ENCODE data around the gene DOLK. TPM values are rescaled to one million over a fixed set of nuclear protein-coding genes. Genes with fewer than 3 reads are reported as not detected.
A peak's percentile ranks its signal among the peaks of the same experiment; 100 is the strongest.

The DOLK gene
- total RNA-seq, 1 experiment from 2014 or later: 20.9 TPM

DNA sequence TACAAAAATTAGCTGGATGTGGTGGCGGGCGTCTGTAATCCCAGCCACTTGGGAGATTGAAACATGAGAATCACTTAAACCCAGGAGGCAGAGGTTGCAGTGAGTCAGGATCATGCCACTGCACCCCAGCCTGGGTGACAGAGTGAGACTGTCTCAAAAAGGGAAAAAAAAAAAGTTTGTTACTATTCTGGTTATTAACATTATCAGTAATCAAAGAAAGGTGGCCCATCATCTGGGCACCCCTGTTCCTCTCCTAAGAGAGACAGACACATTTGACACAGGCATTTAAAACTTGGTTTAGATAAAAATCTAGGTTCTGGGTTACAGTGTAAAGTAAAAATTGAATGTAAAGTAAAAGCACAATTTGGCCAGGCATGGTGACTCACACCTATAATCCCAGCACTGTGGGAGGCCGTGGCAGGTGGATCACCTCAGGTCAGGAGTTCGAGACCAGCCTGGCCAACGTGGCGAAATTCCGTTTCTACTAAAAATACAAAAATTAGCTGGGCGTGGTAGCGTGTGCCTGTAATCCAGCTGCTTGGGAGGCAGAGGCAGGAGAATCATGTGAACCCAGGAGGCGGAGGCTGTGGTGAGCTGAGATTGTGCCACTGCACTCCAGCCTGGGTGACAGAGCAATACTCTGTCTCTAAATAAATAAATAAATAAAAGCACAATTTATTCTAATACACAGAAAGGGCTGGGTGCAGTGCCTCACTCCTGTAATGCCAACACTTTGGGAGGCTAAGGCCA, 43.4 kb downstream of the DOLK start:
- DNase-seq: no peak
- no peaks in the 10 kb centered on the region for H3K27me3 ChIP-seq (ENCODE audit: control insufficient read depth, insufficient read depth, low read length)
- peaks cover 15% of the 10 kb centered on the region for H3K36me3 ChIP-seq (replicated peaks; ENCODE audit: control insufficient read depth, insufficient read depth, low read length)
- no peak overlapping the region for H3K4me3 ChIP-seq (ENCODE audit: insufficient read depth, low read depth, low read length)

DNA sequence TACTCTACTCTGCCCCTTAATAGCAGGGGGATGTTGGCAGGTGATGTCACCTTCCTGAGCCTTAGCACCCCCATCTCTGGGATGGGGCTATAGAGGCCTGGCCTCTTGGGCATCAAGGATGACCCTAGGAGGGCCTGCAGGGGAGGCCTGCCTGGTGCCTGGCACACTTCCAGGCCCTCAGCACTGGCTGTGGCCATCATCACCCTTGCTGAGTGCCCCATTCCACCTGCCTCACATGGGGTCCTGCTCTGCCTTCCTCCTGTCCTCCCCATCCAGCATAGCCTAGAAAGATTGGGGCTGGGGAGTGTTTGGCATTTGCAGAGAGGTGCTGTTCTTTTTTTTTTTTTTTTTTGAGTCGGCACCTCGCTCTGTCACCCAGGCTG, 44.3 kb downstream of the DOLK start:
- no peak for DNase-seq
- H3K36me3 ChIP-seq (replicated peaks; ENCODE audit: control insufficient read depth, insufficient read depth, low read length): peaks cover 5% of the 10 kb centered on the region
- H3K27me3 ChIP-seq (ENCODE audit: control insufficient read depth, insufficient read depth, low read length): no peaks in the 10 kb centered on the region
- no peak overlapping the region for H3K4me3 ChIP-seq (ENCODE audit: insufficient read depth, low read depth, low read length)

DNA sequence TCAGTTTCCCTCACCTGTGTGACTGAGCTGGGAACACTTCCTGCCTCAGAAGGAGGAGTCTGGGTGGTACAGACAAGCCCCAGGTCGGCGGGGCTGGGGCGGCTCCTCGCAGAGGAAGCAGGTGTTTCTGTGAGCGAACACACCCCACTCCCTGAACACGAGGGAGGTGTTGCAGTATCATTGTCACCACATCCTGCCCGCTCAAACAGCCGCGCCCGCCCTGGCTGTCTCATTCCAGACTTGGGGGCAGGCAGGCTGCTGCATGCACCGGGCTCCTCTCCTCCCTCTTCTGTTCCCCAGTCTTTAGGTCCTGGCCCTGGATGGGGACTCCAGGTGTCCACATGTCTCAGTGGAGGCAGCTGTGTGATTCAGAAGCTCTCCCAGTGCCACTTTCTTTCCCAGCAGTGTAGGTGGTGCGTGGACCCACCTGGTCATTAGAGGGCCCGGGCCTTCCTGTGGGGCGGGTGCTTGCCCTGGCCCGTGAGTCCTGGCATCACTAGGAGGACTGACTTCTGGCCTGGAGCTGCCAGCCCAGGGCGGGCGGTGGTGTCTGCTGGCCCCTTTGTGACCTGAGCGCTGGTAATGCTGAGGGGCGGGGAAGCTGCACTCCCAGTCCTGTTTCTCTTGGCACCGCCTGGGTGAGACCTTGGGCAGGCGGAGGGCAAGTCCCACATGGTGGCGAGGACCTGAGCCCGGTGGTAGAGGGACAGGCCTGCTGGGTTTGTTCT, 44.9 kb downstream of the DOLK start:
- DNase-seq: no peak
- Histone ChIP-seq H3K4me3 (ENCODE audit: insufficient read depth, low read depth, low read length) (no peak overlapping the region), H3K36me3 (replicated peaks; ENCODE audit: control insufficient read depth, insufficient read depth, low read length) (no peaks in the 10 kb centered on the region; the same call in 1 of the 2 replicates), H3K27me3 (ENCODE audit: control insufficient read depth, insufficient read depth, low read length) (no peaks in the 10 kb centered on the region)

DNA sequence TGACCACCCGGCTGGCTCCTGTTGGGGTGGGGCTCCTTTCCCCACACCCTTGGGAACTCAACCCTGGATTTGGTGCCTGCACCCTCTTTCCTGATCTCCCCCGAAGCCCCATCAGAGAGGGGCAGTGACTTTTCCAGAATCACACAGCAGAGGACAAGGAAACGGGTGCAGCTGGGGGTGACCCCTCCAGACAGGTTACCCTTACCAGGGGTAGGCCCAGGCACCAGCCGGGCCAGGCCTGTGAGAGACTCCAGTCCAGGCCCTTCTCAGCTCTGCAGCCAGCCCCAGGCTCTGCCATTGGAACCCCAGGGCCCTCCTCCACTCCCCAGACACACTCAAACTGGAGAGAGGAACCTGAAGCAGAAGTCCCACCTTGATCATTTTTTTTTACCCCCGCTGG, 45.6 kb downstream of the DOLK start:
- Histone ChIP-seq H3K27me3 (ENCODE audit: control insufficient read depth, insufficient read depth, low read length) (no peaks in the 10 kb centered on the region), H3K4me3 (ENCODE audit: insufficient read depth, low read depth, low read length) (no peak overlapping the region), H3K36me3 (replicated peaks; ENCODE audit: control insufficient read depth, insufficient read depth, low read length) (no peaks in the 10 kb centered on the region)
- DNase-seq: no peak

DNA sequence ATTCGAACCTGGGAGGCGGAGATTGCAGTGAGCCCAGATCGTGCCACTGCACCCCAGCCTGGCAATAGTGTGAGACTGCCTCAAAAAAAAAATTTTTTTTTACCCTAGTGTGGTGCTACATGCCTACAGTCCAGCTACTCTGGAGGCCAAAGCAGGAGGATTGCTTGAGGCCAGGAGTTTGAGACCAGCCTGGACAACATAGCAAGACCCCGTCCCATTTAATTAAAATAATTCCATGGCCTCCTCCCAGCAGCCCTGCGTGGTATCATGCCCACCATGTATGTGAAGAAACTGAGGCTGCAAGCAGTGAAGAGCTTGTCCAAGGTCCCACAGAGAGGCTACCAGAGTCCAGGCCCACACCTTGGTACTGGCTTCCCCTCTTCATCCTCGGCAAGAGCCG, 46.0 kb downstream of the DOLK start:
- Histone ChIP-seq H3K27me3 (ENCODE audit: control insufficient read depth, insufficient read depth, low read length) (no peaks in the 10 kb centered on the region), H3K4me3 (ENCODE audit: insufficient read depth, low read depth, low read length) (no peak overlapping the region), H3K36me3 (replicated peaks; ENCODE audit: control insufficient read depth, insufficient read depth, low read length) (no peaks in the 10 kb centered on the region; the same call in 1 of the 2 replicates)
- no peak for DNase-seq

DNA sequence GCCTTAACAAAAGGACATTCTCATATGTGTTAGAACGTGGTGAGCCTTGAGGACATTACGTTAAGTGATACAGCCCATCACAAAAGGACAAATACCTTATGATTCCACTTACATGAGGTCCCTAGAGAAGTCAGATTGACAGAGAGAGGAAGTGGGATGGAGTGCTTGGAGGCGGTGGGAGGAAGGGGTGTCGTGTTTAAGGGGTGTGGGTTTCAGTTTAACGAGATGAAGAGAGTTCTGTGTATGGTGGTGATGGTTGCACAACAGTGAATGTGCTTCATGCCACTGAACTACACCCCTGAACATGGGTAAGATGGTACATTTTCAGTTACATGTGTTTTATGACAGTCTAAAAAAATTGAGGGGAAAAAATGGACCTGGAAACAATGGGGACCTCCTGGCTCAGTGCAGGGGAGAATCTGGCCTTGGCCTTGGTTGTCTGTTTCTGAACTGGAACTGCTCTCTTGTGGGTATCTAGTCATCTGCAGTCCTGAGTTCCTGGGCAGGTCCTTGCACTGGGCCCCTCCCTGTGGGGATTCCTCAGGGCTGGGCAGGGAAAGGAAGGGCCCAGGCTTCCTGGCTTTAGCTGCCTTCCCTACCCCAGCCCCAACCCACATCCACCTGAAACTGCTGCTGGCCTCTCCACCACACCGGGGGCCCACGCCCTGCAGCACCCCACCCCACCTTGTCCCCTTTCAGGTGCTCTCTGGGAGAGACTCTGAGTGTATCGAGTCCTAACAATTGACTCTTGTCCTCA, 47.7 kb downstream of the DOLK start:
- Histone ChIP-seq H3K27me3 (ENCODE audit: control insufficient read depth, insufficient read depth, low read length) (no peaks in the 10 kb centered on the region), H3K36me3 (replicated peaks; ENCODE audit: control insufficient read depth, insufficient read depth, low read length) (peaks cover 2% of the 10 kb centered on the region; the same call in 1 of the 2 replicates), H3K4me3 (ENCODE audit: insufficient read depth, low read depth, low read length) (no peak overlapping the region)
- no peak for DNase-seq

DNA sequence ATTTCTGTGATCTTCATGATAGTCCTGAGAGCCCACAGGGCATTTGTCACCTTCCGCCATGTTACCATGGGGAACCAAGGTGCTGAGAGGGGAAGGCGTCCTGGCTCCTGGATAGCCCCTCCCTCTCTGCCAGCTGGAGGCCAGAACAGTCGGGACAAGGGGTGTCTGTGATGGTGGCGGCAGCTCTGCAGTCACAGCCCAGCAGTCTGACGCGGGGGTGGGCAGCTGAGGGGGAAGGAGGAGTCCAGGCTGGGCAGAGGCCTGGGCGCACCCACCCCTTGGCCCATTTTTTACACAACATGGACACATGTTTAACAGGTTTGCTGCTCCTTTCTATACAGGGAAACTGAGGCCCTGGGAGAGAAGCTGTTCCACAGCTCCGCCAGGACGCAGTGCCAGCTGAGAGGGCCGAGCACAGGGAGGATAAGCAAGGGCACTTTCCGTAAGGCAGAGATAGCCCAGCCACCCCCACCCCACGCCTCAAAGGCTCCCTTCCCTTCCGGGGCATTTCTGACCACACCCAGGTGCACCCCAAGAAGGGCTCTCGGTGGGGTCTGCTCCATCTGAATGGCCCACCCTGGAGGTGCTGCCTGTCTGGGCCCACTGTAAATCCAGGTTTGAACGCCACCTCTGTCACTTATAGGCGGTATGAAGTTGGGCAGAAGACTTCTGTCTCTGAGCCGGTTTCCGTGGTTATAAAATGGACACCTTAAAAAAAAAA, 48.4 kb downstream of the DOLK start:
- peaks cover 2% of the 10 kb centered on the region; the same call in 1 of the 2 replicates for H3K36me3 ChIP-seq (replicated peaks; ENCODE audit: control insufficient read depth, insufficient read depth, low read length)
- no peak for DNase-seq
- H3K27me3 ChIP-seq (ENCODE audit: control insufficient read depth, insufficient read depth, low read length): no peaks in the 10 kb centered on the region
- H3K4me3 ChIP-seq (ENCODE audit: insufficient read depth, low read depth, low read length): no peak overlapping the region

DNA sequence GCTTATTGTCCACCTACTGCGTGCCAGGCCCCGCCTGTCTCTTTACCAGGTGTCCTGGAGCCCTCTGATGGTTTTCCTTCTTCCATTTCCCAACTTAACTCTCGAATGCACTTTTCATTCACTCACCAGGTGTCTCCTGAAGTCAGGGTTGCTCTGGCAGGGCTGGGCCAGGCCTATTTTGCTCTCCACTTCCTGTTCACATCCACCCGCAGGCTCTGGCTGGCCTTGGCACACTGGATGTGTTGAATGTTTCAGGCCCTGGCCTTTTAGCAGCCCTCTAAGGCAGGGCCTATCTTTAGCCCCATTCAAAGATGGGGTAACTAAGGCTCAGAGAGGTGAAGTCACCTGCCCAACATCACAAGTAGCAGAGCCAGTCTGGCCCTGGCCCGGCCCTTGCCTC, 49.0 kb downstream of the DOLK start:
- Histone ChIP-seq H3K27me3 (ENCODE audit: control insufficient read depth, insufficient read depth, low read length) (no peaks in the 10 kb centered on the region), H3K4me3 (ENCODE audit: insufficient read depth, low read depth, low read length) (no peak overlapping the region), H3K36me3 (replicated peaks; ENCODE audit: control insufficient read depth, insufficient read depth, low read length) (peaks cover 2% of the 10 kb centered on the region)
- no peak for DNase-seq

DNA sequence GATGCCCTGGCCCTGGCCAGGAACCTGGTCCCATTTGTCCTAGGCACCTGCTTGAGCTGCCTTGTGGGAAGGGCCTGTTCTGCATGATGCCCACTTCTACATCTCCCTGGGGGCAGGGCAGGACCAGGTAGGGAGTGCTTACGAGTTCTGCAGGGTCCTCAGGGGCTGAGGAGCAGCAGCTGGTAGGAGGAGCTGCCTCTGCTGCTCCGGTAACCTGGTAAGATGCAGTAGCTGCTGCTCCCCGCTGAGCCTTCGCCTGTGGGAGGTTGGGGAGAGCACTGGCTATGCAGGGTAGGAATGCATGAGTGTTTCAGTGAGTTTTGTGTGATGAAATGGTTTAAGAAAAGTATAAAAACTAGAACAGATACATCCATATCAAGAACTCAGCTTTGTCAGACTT, 51.8 kb downstream of the DOLK start:
- peaks cover 6% of the 10 kb centered on the region for H3K36me3 ChIP-seq (replicated peaks; ENCODE audit: control insufficient read depth, insufficient read depth, low read length)
- DNase-seq: peak; percentile 80
- H3K27me3 ChIP-seq (ENCODE audit: control insufficient read depth, insufficient read depth, low read length): no peaks in the 10 kb centered on the region
- H3K4me3 ChIP-seq (ENCODE audit: insufficient read depth, low read depth, low read length): no peak overlapping the region

Other genes with a start within 250 kb of the DOLK start
- gene PKN3, start 245.1 kb downstream of the DOLK start, total RNA-seq (2014; rRNA removed; shearing (Covaris generic)): 29.4 and 35.0 TPM in 2 replicates
- gene ZDHHC12, start 223.5 kb downstream of the DOLK start, total RNA-seq (2014; rRNA removed; shearing (Covaris generic)): 66.5 and 76.6 TPM in 2 replicates
- 19.6 and 31.1 TPM in 2 replicates for gene ZER1, start 175.7 kb downstream of the DOLK start, total RNA-seq (2014; rRNA removed; shearing (Covaris generic))
- gene TBC1D13, start 160.3 kb downstream of the DOLK start, total RNA-seq (2014; rRNA removed; shearing (Covaris generic)): 15.3 and 16.8 TPM in 2 replicates
- 15.5 and 32.9 TPM in 2 replicates for gene ENDOG, start 129.1 kb downstream of the DOLK start, total RNA-seq (2014; rRNA removed; shearing (Covaris generic))
- 49.0 and 70.7 TPM in 2 replicates for gene SPOUT1, start 117.8 kb downstream of the DOLK start, total RNA-seq (2014; rRNA removed; shearing (Covaris generic))
- 47.9 and 49.0 TPM in 2 replicates for gene KYAT1, start 65.7 kb downstream of the DOLK start, total RNA-seq (2014; rRNA removed; shearing (Covaris generic))
- gene LRRC8A, start 65.5 kb downstream of the DOLK start, total RNA-seq (2014; rRNA removed; shearing (Covaris generic)): 67.2 and 76.0 TPM in 2 replicates
- 24.3 and 27.2 TPM in 2 replicates for gene PHYHD1, start 26.6 kb downstream of the DOLK start, total RNA-seq (2014; rRNA removed; shearing (Covaris generic))
- 81.3 and 87.9 TPM in 2 replicates for gene NUP188, start 96 bp upstream of the DOLK start, total RNA-seq (2014; rRNA removed; shearing (Covaris generic))
- 79.1 and 80.1 TPM in 2 replicates for gene SH3GLB2, start 80.7 kb upstream of the DOLK start, total RNA-seq (2014; rRNA removed; shearing (Covaris generic))
- 26.4 and 33.8 TPM in 2 replicates for gene MIGA2, start 89.0 kb upstream of the DOLK start, total RNA-seq (2014; rRNA removed; shearing (Covaris generic))
- 41.3 and 42.5 TPM in 2 replicates for gene DOLPP1, start 133.5 kb upstream of the DOLK start, total RNA-seq (2014; rRNA removed; shearing (Covaris generic))
- gene CRAT, start 163.2 kb upstream of the DOLK start, total RNA-seq (2014; rRNA removed; shearing (Covaris generic)): 13.6 and 14.9 TPM in 2 replicates
- 160 and 166 TPM in 2 replicates for gene PTPA, start 163.8 kb upstream of the DOLK start, total RNA-seq (2014; rRNA removed; shearing (Covaris generic))
- gene IER5L, start 230.7 kb upstream of the DOLK start, total RNA-seq (2014; rRNA removed; shearing (Covaris generic)): 11.1 and 13.3 TPM in 2 replicates

All from H7 (cell line).